Activated CD8-positive, alpha-beta T cell treated with anti-CD3 and anti-CD28 coated beads for 36 hours (primary cell): Measurements from ENCODE around the gene CSAG1. TPM values are rescaled to one million over a fixed set of nuclear protein-coding genes. Genes with fewer than 3 reads are reported as not detected.
"Not testable (repeated sequence)": the region's sequence is repeated elsewhere in the genome, so short reads cannot be mapped to it uniquely, and the experiment has no call there.

Source experiments
- ATAC-seq: fragments of 200-7000 bp; cut with Tn5 transposase; one replicate; pipeline ENCODE4 v1.10.0; 2021; ENCODE audit warnings: mild to moderate bottlenecking, moderate library complexity
- CTCF ChIA-PET: fragments of 350-600 bp; sonication (Branson Sonifier 250); formaldehyde crosslinking; loops from one replicate; lab custom pipeline; 2021; ENCODE audit warnings: antibody characterized with exemption; lab: Charles Lee
- POLR2A ChIA-PET: fragments of 350-600 bp; sonication (Branson Sonifier 250); formaldehyde crosslinking; loops from one replicate; lab custom pipeline; 2021; ENCODE audit warnings: antibody characterized with exemption; lab: Charles Lee
- DNase-seq: peaks from one replicate; pipeline ENCODE4 v3.0.0-alpha.2; 2020
- H3K27ac Mint-ChIP-seq: one replicate; pipeline ENCODE4 v1.8.0; 2021; ENCODE audit warnings: mild to moderate bottlenecking, mixed read lengths
- H3K27me3 Mint-ChIP-seq: one replicate; pipeline ENCODE4 v1.8.0; 2021; ENCODE audit warnings: mixed read lengths
- H3K36me3 Mint-ChIP-seq: one replicate; pipeline ENCODE4 v1.8.0; 2021; ENCODE audit warnings: low read depth, mixed read lengths
- H3K4me1 Mint-ChIP-seq: one replicate; pipeline ENCODE4 v1.8.0; 2021; ENCODE audit warnings: low read depth, mixed read lengths
- H3K4me3 Mint-ChIP-seq: one replicate; pipeline ENCODE4 v1.8.0; 2021; ENCODE audit warnings: mild to moderate bottlenecking, moderate library complexity, mixed read lengths
- H3K9me3 Mint-ChIP-seq: one replicate; pipeline ENCODE4 v1.8.0; 2021; ENCODE audit warnings: mixed read lengths
- intact Hi-C: fragments of 100-400 bp; cut with micrococcal nuclease; formaldehyde crosslinking; loops from one replicate; pipeline ENCODE4 v1.10.0; 2022
- total RNA-seq, 2 experiments: library from RNA; stranded (reverse); gene quantifications; one replicate each; pipeline ENCODE4 v1.2.3, GENCODE V29; 2021

Gene CSAG1
- total RNA-seq, 2 experiments from 2014 or later = not detected

- H3K4me3 Mint-ChIP-seq, POLR2A ChIA-PET, ATAC-seq, CTCF ChIA-PET, H3K27ac Mint-ChIP-seq, DNase-seq, H3K27me3 Mint-ChIP-seq, H3K4me1 Mint-ChIP-seq, H3K36me3 Mint-ChIP-seq, intact Hi-C loops, H3K9me3 Mint-ChIP-seq: not testable (repeated sequence)
Measured at GRCh38 chrX:152709173-152709572, 24.3 kb downstream of the CSAG1 start, which contains the start of gene CSAG2. TSS of gene CSAG2 (minus strand) at chrX:152709273. CDS start at chrX:152709112, 161 bp downstream.

GRCh38 chrX:152706500-152706899 is 27.0 kb downstream of the CSAG1 start:
- H3K9me3 Mint-ChIP-seq, POLR2A ChIA-PET, CTCF ChIA-PET, H3K27me3 Mint-ChIP-seq, H3K4me3 Mint-ChIP-seq, DNase-seq, ATAC-seq, H3K27ac Mint-ChIP-seq, H3K36me3 Mint-ChIP-seq, H3K4me1 Mint-ChIP-seq, intact Hi-C loops: not testable (repeated sequence)

- intact Hi-C loops, H3K27ac Mint-ChIP-seq, H3K4me1 Mint-ChIP-seq, H3K4me3 Mint-ChIP-seq, CTCF ChIA-PET, H3K27me3 Mint-ChIP-seq, DNase-seq, H3K9me3 Mint-ChIP-seq, POLR2A ChIA-PET, ATAC-seq, H3K36me3 Mint-ChIP-seq: not testable (repeated sequence)
Measured at GRCh38 chrX:152700390-152700789, 33.1 kb downstream of the CSAG1 start.

- ATAC-seq, CTCF ChIA-PET, H3K36me3 Mint-ChIP-seq, intact Hi-C loops, H3K4me3 Mint-ChIP-seq, POLR2A ChIA-PET, H3K27me3 Mint-ChIP-seq, H3K27ac Mint-ChIP-seq, H3K9me3 Mint-ChIP-seq, DNase-seq, H3K4me1 Mint-ChIP-seq: not testable (repeated sequence)
Measured at GRCh38 chrX:152697952-152698931, 35.3 kb downstream of the CSAG1 start, which contains the start of gene MAGEA3. TSS of gene MAGEA3 (plus strand) at chrX:152698794. CDS start at chrX:152700833, 2,039 bp downstream.

- intact Hi-C loops, H3K9me3 Mint-ChIP-seq, POLR2A ChIA-PET, DNase-seq, H3K27ac Mint-ChIP-seq, H3K36me3 Mint-ChIP-seq, H3K27me3 Mint-ChIP-seq, H3K4me1 Mint-ChIP-seq, H3K4me3 Mint-ChIP-seq, CTCF ChIA-PET: not testable (repeated sequence)
- peak; percentile 72 for ATAC-seq
Measured at GRCh38 chrX:152681012-152681411, 52.5 kb downstream of the CSAG1 start.

Other genes with a start within 250 kb of the CSAG1 start
- not detected for gene GABRQ, start 95.8 kb downstream of the CSAG1 start, total RNA-seq
- not detected for gene MAGEA3, start 34.9 kb downstream of the CSAG1 start, total RNA-seq
- gene CSAG2, start 24.4 kb downstream of the CSAG1 start, total RNA-seq = not detected
- gene MAGEA2B, start 19.1 kb downstream of the CSAG1 start, total RNA-seq = not detected
- gene MAGEA12, start within 50 bp of the CSAG1 start, total RNA-seq = not detected
- not detected for gene MAGEA2, start 20.1 kb upstream of the CSAG1 start, total RNA-seq
- not detected for gene CSAG3, start 25.5 kb upstream of the CSAG1 start, total RNA-seq
- not detected for gene MAGEA6, start 36.0 kb upstream of the CSAG1 start, total RNA-seq
- 1 to 10 TPM; 8.3 to 8.8 TPM for gene CETN2, start 97.0 kb upstream of the CSAG1 start, total RNA-seq
- gene NSDHL, start 97.3 kb upstream of the CSAG1 start, total RNA-seq = 10 to 100 TPM; 15.0 to 15.8 TPM
- gene ZNF185, start 164.3 kb upstream of the CSAG1 start, total RNA-seq = 1 to 10 TPM; 1.6 to 1.7 TPM